SH-SY5Y (cell line): Measurements from ENCODE around the gene COL24A1.

Experiments used
- GATA2 ChIP-seq: IDR thresholded peaks from 2 replicates; pipeline ENCODE4 v1.6.1; 2011; ENCODE audit warnings: mild to moderate bottlenecking, low read depth, low read length
- GATA3 ChIP-seq: IDR thresholded peaks from 2 replicates; pipeline ENCODE4 v1.6.1; 2011; ENCODE audit warnings: low read depth, mild to moderate bottlenecking, low read length, moderate library complexity

GRCh38 chr1:86084998-86085397 is 71.6 kb downstream of the COL24A1 start:
- TF ChIP-seq GATA2 (no peak), GATA3 (no peak)
